GM21723 (cell line): ENCODE data around the gene ADI1.

Source experiments
- ATAC-seq: cut with Tn5 transposase; IDR thresholded peaks from one replicate; pipeline ENCODE4 v1.9.1; 2021; ENCODE audit warnings: mild to moderate bottlenecking, moderate library complexity; ENCODE audit not compliant: unreplicated experiment

The ADI1 gene

DNA sequence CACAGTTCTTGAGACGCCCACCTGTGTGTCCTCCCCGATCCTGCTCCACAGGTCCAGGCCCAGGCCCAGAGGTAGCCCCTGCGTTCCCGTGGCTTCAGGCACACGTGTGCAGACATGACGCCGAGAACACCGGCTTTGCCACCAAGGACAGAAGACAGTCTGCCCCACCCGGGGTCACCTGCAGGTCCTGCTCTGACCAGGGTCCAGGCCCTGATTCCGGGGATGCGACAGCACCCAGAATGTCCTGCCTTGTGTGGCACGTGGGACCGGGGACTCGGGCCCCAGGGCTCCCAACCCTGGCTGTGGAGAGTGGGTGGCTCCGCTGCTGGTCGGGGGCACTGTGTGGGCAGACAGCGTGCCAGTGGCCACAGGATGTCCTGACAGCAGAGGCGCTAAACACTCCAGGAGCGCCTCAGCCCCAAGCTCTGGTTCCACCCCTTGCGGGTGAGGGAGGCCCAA, 36.9 kb downstream of the ADI1 start:
- ATAC-seq = no peak

DNA sequence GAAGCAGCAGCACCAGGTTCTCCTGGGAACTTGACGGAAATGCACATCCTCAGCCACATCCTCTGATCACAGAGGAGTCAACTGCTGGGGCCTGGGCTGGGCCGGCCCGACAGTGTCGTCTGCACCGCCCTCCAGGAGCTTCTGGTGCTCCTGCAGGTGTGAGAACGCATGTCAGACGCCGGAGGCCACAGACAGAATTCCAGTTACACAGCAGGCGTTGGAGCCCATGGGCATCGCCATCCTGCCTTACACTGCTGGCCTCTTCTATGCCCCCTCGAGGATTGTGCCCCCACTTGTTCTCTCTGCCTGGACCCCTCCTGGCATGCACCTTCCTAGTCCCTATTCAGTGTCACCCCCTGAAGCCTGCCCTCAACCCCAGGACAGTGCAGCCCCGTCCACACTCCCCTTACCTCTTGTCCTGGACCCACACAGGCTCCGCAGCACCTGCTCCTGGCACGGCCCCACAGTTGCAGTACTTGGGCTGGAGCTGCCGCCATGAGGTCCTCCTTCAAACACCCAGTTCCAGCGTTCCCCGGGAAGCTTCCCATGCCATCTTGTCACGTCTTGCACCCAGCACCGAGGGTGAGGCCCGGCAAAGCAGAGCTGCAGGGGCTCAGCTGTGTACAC, 37.5 kb downstream of the ADI1 start:
- ATAC-seq = no peak

DNA sequence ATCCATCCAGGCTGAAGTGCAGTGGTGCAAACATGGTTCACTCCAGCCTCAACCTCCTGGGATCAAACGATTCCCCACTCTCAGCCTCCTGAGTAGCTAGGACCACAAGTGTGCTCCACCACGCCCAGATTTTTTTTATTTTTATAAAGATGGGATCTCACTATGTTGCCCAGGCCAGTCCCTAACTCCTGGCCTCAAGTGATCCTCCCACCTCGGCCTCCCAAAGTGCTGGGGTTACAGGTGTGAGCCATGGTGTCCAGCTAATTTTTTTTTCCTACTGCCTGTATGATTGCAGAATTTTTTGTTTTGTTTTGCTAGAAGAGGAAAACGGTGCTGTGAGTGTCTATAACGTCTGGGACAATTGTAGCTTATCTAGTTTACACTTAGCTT, 38.3 kb downstream of the ADI1 start:
- ATAC-seq = no peak

DNA sequence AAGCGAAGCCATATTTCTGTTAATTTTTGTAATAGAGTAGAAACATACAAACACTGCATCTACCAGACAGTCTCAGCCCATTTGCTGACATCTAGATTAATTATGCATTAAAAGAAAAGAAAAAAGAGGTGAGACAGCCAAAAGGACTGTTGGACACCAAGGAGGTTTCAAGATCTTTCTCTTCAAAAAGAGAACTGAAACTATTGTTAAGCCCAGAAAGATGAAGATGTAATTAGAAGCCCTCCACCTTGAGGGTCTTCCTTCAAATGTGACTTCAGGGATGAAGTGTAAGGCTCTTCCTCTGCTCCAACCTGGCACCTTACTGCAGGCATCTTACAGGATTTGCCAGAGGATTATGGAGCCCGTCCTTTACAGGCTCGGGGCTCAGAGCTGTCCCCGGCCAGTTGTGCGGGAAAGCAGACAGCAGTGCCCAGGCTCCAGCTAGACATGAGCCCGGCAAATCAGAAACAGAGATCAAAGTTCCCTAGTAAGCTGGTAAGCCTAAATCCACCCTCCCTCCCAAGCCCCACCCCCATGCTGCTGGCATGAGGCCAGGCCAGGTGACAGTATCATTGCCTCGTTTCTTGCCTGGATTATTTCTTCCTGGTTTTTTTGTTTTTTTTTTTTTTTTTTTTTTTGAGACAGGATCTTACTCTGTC, 38.9 kb downstream of the ADI1 start:
- peak; percentile 49 for ATAC-seq

DNA sequence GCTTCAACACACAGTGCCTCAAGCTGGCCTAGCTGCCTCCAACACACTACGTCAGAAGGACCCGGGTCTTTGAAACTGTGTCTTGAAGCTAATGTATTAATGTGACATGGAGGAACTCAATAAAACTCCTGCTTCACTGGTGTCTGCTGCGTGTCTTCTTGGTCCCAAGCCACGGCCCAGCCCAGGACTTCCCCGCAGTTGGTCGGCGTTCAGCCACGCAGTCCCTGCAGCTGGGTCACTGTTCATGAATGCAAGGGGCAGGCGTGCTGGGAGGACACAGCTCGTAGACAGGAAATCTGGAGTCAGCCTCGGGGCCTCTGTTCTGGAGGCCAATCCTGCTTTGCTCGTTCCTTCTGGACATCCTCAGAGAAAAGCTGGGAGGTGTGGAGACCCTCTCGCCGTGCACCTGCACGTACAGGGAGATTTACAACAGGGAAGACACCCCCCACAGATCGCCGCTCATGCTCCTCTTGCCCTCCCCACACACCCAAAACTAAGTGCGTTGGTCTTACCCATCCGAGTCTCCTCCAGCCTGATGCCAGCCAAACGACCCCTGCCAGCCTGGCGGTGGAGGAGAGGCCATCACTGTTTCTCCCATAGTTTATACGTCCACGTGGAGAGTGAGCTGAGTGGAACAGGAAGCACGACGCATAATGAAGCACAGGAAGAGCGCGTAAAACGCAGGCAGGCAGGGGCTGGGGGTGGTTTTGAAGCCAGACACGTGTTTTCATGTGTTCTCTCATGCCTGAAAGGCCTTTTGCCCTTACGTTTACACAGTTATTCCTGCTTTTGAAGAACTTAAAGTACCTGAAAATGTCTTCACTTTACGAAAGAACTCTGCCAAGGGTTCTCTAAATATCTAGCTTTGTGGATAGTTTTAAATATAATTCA, 39.7 kb downstream of the ADI1 start:
- no peak for ATAC-seq

DNA sequence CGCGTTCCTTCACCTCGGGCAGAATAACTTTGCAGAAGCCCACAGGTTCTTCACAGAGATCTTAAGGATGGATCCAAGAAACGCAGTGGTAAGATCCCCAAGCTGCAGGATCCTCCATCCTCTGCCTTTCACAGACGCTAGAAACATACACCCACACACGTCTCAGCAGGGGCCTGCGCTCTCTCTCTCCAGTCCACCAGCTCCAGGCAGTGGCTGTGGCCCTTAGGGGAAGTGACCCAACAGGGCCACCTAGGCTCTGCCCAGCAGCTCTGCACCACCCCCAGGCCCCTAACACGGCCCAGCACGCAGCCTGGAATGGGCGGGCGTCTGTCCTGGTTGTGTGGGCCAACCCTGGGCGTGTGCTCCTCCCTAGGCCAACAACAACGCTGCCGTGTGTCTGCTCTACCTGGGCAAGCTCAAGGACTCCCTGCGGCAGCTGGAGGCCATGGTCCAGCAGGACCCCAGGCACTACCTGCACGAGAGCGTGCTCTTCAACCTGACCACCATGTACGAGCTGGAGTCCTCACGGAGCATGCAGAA, 40.4 kb downstream of the ADI1 start:
- no peak for ATAC-seq

DNA sequence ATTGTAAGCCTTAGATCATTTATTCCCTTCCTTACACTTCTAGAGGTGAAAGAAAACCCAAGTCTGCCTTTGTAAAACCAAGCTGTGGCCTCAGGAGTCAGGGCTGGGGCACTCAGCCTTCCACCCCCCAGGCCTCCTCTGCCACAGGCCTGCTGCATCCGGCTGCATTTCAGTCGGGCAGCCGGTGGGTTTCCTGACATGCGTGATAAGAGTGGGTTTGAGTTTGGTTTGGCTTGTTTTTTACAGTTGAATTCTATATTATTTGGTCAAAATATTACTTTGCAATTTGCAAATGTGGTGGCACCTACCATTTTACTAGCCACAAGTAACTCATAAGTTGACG, 42.4 kb downstream of the ADI1 start:
- no peak for ATAC-seq

DNA sequence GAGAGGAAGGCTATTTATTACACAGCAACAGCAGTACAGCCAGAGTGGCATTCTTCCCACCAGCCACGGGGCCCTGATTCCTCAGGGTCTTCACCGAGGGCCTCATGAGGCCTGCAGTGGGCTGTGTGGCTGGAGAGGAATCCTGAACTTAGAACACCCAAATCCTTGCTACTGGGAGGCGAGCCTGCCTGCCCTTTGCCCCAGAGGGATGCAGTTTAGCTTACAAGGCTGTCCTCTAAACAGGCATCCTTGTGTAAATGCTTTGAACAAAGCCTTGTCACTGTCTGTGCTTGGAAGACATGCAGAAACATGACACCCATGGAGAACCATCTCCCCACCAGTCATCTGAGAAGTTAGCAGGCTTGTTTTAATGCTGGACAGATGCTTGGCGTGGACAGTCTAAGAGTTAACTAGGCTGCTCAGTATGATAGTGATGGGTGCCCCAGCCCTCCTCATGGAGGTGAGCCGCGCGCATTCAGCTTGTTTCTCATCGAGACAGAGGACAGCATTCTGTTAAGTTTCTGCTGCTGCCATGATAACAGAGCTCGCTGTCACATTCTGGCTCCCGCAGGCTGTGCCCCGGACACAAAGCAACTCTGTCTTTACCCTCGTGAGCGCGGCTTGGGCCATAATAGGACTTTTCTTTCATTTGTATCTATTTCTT, 42.9 kb downstream of the ADI1 start:
- ATAC-seq = no peak

DNA sequence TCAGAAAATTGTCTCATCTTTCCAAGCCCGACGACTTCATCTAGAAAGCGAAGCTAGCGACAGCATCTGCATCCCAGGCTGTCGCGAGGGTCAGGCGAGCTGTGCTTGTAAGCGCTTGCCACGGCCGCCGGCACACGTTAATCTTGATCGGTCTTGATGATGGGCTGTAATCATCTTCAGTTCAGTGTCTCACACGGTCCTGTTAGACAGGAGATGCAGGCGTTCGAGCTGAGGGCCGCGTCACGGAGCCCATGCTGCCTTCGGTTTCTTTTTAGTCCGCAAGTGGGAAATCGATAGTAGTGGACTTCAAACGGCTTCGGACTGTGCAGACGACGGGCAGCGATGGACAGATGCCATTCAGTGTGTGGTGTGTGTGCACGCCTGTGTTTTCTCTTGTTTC, 43.6 kb downstream of the ADI1 start:
- ATAC-seq = no peak

DNA sequence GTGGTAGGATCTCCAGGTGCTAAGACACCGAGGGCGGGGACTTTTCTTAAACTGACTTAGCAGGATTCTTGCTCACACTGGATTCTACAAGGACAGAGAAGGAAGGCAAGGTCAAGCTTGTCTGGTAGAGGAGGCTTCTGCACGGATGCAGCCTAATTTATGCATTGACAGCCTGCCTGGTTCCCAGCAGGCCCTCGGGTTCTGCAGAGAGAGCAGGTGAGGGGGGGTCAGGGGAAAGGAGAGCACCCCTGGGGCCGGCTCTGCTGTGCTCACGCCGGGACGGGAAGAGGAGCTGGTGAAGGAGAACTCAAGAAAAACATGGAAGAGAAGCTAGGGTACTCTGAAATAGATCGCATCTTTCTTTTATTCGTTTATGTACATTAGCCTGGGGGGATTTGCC, 46.4 kb downstream of the ADI1 start:
- no peak for ATAC-seq

DNA sequence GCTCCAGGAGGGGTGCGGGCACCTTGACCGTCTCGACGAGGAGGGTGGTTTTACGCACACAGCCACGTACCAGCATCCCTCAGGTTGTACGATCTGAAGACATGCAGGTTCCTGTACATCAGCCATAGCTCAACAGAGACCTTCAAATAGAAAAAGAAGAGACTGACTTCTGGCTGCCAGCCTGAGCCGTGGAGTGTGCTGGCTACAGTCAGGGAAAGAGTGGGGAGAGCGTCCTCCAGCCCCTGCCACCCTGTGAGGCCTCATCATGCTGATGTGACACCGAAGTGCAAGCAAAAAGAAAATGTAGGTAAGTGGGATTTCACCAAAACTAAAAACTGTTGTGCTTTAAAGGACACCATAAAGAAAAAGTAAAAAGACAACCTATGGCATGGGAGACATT, 47.0 kb downstream of the ADI1 start:
- no peak for ATAC-seq

DNA sequence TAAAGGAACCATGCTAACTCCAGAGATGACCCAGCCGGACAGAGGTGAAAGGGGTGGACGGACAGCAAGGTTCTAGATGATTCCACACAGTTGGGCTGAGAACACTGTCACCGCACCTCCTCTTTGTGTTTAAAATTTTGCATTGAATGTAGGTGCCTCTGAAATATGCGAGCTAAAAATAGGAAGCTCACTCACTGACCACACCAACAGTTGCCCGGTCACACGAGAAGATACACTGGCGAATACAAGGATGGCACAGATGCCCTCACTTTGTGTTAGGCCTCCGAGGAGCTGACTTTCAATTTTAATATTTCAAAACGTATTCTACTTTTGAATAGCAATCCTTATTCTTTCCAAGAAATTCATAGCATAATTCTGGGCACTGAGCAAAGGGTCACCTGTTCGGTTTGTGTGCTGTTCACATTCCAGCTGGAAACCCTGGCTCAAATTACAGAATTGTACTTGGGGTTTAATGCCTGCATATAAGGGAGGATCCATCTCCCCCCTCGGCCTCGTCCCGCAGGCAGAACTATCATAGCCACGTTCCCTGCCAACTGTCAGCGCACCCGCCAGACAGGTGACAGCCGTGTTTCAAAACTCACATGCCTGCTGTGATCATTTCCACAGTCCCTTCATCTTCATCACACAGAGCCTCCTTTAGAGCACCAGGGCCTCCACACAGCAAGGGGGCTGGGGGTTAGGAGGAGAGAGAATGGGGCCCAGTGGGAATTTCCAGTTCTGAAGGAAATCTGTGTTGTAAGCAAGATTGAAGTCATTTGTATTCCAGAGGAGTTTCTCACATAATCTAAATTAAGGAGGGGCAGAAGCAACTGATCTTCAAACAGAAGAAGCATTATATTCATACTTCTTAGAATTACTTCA, 48.2 kb downstream of the ADI1 start:
- ATAC-seq = no peak

DNA sequence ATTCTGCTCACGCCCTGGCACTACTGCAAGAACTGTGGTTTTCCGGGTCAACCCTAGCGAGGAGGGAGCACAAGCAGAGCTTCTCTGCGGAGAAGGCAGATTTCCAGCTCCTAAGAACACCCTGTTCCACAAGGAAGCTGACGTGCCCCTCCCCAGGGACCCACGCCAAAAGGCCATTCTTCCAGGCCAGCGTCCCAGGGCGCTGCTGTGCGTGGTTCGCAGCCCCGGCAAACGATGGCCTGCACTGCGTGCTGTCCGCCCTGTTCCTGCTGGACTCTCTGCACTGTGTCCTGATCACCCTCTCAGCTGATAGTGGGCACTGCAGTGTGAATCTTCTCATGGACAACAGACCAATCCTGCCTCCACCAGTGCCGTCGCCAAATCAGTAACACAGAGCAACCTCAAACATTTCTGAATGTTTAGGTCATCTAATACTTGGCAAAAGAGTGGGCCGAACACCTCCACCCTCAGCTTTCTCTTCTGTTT, 49.1 kb downstream of the ADI1 start:
- no peak for ATAC-seq

DNA sequence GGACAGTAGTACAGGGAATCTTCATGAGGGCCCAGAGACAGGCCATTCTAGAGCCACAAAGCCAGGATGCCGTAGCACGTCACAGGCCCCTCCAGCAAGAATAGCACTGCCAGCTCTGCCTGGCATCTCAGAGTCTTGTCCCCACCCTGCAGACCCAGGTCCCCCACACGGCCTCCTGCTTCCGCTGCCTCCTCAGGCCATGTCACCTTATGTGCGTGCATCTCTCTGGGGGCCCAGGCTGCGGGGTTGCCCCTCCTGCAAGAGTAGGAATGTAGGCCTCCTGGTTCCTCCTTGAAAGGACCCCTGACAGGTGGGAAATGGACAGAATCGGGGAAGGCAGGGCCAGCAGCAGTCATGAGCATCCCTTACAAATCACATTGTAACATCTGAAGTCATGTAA, 49.8 kb downstream of the ADI1 start:
- no peak for ATAC-seq

DNA sequence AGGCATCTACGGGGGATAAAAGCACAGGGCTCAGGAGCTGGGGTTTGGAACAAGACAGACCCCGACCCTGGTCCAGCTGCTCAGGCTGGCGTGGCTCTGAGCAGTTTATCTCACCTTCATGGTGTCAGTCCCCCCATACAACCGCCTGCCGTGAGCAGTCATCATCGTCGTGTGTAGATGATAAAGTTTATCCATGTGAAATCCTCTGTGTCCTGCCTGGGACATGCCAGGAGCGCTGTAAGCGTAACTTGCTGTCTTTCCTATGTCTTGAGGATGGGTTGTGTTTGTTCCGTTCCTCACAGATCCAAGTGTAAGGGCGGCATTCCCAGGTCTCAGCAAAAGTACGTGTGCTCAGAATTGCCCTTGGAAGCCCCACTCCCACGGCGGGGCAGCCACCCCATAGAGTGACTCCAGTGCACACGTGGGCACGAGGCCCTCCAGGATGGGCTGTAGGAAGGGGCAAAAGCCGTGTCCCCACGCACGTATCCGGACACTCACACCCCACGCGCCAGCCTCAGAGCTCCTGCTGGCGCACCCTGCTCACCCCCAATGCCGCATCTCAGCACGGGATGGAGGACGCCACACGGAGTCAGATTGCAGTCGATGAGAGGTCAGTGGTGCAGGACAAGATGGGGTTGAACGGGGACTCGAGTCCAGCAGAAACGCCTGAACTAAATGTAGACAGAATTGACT, 50.9 kb downstream of the ADI1 start:
- ATAC-seq = no peak

DNA sequence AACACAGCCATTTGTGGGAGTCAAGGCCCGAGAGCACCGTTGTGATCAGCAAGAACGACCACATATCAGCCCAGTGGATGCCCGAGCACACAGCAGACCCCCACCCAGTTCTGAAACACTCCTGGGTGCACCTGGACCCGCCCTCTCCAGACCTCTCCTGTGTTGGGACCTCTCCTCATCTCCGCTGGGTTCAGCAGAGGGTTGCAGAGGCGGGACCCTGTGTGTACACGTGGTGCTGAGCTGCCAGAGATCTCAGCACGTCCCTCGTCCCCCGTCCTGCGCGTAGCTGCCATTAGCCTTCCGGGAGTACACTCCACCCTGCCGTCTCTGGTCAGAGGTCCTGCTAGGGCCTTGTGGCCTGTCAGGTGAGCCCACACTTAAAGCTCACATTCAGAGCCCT, 51.7 kb downstream of the ADI1 start:
- ATAC-seq = no peak

DNA sequence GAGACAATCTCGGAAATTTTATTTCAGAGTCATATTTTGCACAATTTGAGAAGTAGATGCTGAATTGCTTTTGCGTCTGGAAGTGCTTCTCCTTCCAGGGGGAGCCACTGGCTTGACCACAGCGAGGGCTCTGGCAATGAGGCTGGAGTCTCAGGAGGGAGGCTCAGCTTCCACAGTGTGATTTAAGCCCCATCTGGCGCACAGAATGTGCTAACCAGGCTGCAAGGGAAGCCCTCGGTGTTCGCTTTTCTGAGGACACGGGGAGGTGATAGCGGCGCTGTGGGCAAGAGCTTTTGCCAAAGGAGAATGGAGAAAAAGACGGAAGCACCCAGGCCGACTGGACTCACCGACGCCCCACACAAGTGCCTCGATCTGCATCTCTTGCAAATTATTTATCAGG, 52.4 kb downstream of the ADI1 start:
- ATAC-seq = no peak

DNA sequence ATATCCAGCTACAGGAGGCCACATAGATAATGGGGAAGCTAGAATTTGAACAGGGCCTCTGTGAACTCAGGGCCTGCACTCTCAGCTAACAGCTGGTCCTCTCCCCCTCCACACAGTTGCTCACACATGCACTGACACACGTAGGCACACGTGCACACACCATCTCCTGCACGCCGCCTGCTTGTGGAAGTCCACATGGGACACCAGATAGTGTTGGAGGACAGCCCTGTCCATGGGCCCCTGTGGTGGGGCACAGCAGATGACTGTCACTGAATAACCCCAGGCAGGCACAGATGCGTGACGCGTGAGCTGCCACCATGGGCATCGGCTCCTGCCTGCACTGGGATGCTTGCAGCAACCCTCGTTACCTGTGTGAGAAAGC, 52.9 kb downstream of the ADI1 start:
- no peak for ATAC-seq

DNA sequence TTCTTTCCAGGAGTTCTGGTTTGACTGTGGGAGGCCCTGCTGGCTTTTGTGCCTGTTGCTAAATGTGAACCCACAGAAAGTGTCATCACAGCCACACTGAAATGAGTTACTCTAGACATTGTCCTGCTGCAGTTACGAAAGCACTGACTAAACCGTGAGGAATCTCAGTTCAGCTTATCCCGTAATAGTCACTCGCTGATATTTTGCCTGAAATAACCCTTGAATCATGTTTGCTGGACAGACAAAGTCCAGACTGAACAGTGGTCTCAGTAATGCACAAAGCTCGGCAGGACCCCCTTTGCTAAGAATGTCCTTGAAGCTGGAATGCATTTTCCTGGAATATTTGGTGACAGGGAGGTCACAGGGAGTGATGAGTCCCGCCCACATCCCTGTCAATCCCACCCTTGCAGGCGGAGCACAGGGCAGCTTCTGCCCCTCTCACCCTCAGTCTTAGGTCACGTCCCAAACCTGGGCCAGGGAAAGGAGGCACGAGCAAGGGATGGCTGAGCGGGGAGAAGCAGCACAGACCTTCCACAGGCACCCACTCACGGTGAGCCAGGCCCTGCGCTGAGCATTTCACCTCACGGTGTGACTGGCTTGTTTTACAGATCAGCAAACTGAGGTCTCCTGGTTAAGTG, 53.4 kb downstream of the ADI1 start:
- no peak for ATAC-seq
